ENCODE results near the gene MMADHC.

Gene MMADHC

GRCh38 chr2:149536649-149537048 lies 50.9 kb downstream of the MMADHC start:
- no peak overlapping the region for H3K4me3 ChIP-seq (ENCODE audit: insufficient read depth, low read length, poor library complexity, severe bottlenecking)
- H3K36me3 ChIP-seq (ENCODE audit: low read length), result no peaks in the 10 kb centered on the region
- no peaks in the 10 kb centered on the region for H3K9me3 ChIP-seq (ENCODE audit: insufficient read depth, low read length)
- H3K9me2 ChIP-seq (replicated peaks; ENCODE audit: insufficient read depth, low read length), result no peaks in the 10 kb centered on the region
- no peaks in the 10 kb centered on the region for H4K20me1 ChIP-seq (ENCODE audit: low read depth, low read length)
- no peak overlapping the region for H3K27ac ChIP-seq (ENCODE audit: low read depth, low read length)
- H3K9ac ChIP-seq (ENCODE audit: low read length), result no peak overlapping the region
- TF ChIP-seq EZH2phosphoT487 (conservative IDR thresholded peaks at IDR 0.05; ENCODE audit: low read length) (no peak), CTCF (IDR thresholded peaks at IDR 0.05; ENCODE audit: insufficient read depth, low read length, poor library complexity, severe bottlenecking) (no peak)
- no peaks in the 10 kb centered on the region for H3F3A ChIP-seq (ENCODE audit: insufficient read depth)
- H3K79me2 ChIP-seq (ENCODE audit: insufficient read depth, low read length), result no peaks in the 10 kb centered on the region
- no peak overlapping the region for H2AFZ ChIP-seq (ENCODE audit: low read depth, low read length, severe bottlenecking)
- H3K4me2 ChIP-seq (ENCODE audit: low read depth, low read length, poor library complexity, severe bottlenecking), result no peak overlapping the region
- no peaks in the 10 kb centered on the region for H3K27me3 ChIP-seq (ENCODE audit: low read length)

GRCh38 chr2:149534674-149535073 lies 52.9 kb downstream of the MMADHC start:
- no peaks in the 10 kb centered on the region for H4K20me1 ChIP-seq (ENCODE audit: low read depth, low read length)
- H3K36me3 ChIP-seq (ENCODE audit: low read length), result no peaks in the 10 kb centered on the region
- no peaks in the 10 kb centered on the region for H3K9me2 ChIP-seq (replicated peaks; ENCODE audit: insufficient read depth, low read length)
- no peak overlapping the region for H3K4me2 ChIP-seq (ENCODE audit: low read depth, low read length, poor library complexity, severe bottlenecking)
- no peak for TF ChIP-seq EZH2phosphoT487 (conservative IDR thresholded peaks at IDR 0.05; ENCODE audit: low read length)
- TF ChIP-seq CTCF (IDR thresholded peaks at IDR 0.05; ENCODE audit: insufficient read depth, low read length, poor library complexity, severe bottlenecking), result no peak
- no peak overlapping the region for H3K9ac ChIP-seq (ENCODE audit: low read length)
- no peak overlapping the region for H3K4me3 ChIP-seq (ENCODE audit: insufficient read depth, low read length, poor library complexity, severe bottlenecking)
- no peaks in the 10 kb centered on the region for H3F3A ChIP-seq (ENCODE audit: insufficient read depth)
- no peaks in the 10 kb centered on the region for H3K79me2 ChIP-seq (ENCODE audit: insufficient read depth, low read length)
- H3K9me3 ChIP-seq (ENCODE audit: insufficient read depth, low read length), result no peaks in the 10 kb centered on the region
- H2AFZ ChIP-seq (ENCODE audit: low read depth, low read length, severe bottlenecking), result no peak overlapping the region
- no peaks in the 10 kb centered on the region for H3K27me3 ChIP-seq (ENCODE audit: low read length)
- no peak overlapping the region for H3K27ac ChIP-seq (ENCODE audit: low read depth, low read length)

GRCh38 chr2:149528983-149529382 lies 58.6 kb downstream of the MMADHC start:
- H3K79me2 ChIP-seq (ENCODE audit: insufficient read depth, low read length), result no peaks in the 10 kb centered on the region
- H3K9me3 ChIP-seq (ENCODE audit: insufficient read depth, low read length), result no peaks in the 10 kb centered on the region
- no peak overlapping the region for H2AFZ ChIP-seq (ENCODE audit: low read depth, low read length, severe bottlenecking)
- H3K4me3 ChIP-seq (ENCODE audit: insufficient read depth, low read length, poor library complexity, severe bottlenecking), result no peak overlapping the region
- no peak overlapping the region for H3K27ac ChIP-seq (ENCODE audit: low read depth, low read length)
- H4K20me1 ChIP-seq (ENCODE audit: low read depth, low read length), result no peaks in the 10 kb centered on the region
- H3K9ac ChIP-seq (ENCODE audit: low read length), result no peak overlapping the region
- H3K4me2 ChIP-seq (ENCODE audit: low read depth, low read length, poor library complexity, severe bottlenecking), result no peak overlapping the region
- no peaks in the 10 kb centered on the region for H3F3A ChIP-seq (ENCODE audit: insufficient read depth)
- no peaks in the 10 kb centered on the region for H3K9me2 ChIP-seq (replicated peaks; ENCODE audit: insufficient read depth, low read length)
- no peaks in the 10 kb centered on the region for H3K36me3 ChIP-seq (ENCODE audit: low read length)
- TF ChIP-seq EZH2phosphoT487 (conservative IDR thresholded peaks at IDR 0.05; ENCODE audit: low read length) (no peak), CTCF (IDR thresholded peaks at IDR 0.05; ENCODE audit: insufficient read depth, low read length, poor library complexity, severe bottlenecking) (no peak)
- H3K27me3 ChIP-seq (ENCODE audit: low read length), result no peaks in the 10 kb centered on the region
